ENCODE measurements around the gene ORM1.

GRCh38 chr9:114303977-114304376 is 18.9 kb upstream of the ORM1 start:
- TF ChIP-seq CTCF (IDR thresholded peaks at IDR 0.05) (no peak), POLR2A (IDR thresholded peaks at IDR 0.05) (no peak)
